Nucleus accumbens (tissue), 56 donors: ENCODE data around the gene EXOC4.

ENCODE experiments used
- DNase-seq, 56 donors: peaks; one replicate each; lab custom pipeline; 2025; lab: John Stamatoyannopoulos, UW

Gene EXOC4

DNA sequence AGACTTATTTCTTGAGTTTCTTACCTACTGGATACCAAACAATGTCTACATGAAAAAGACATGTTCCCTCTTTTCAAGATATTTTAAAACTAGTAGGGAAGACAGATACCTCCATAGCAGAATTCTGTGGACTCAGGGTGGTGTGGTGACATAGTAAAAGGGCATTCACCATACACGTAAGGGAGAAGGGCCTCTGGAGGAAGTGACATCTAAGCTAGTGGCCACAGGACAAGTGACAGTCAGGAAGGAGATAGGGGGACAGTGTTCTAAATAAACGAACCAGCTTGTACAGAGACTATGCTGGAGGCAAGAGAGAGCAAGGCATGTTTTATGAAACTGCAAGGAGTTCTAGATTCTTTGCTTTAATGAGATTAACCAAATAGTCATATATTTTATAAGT, 552.5 kb downstream of the EXOC4 start:
- DNase-seq, result no peak

DNA sequence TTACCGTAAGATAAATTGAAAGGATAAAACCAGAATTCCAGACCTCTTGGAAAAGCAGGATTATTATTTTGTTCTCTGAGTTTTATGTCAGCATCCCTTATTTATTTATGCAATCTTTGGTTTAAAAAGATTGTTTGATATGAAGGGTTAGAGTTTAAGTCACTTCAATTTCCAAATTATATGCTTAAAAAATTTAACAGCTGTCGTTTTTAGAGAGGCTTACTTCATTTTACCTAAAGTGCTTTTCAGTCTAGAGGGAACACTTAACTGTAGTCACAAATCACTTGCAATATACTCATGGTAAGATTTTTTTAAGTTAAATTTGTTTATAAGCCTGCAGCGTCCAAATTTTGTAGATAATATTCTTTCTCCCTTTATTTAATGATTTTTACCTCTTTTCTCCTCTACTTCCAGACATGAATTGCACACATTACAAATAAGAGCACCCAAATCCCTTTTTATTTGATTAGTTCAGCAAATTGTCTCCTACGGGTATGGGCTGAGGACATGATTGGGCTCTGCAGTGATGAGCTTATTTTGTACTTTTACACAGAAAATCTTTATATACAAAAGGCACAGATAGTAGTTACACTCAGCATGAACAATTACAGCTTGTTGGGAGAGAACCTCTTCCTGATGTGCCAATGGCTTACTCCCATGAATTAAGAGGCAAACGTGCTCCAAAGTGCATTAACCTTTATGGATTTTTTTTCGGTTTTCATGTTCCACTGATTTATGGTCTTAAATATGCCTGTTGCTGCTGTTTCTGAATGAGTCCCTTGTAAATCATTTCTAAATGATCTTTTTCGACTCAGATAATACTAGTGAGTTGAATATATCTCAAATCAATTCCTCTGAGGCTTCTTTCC, 555.0 kb downstream of the EXOC4 start:
- DNase-seq, result no peak

DNA sequence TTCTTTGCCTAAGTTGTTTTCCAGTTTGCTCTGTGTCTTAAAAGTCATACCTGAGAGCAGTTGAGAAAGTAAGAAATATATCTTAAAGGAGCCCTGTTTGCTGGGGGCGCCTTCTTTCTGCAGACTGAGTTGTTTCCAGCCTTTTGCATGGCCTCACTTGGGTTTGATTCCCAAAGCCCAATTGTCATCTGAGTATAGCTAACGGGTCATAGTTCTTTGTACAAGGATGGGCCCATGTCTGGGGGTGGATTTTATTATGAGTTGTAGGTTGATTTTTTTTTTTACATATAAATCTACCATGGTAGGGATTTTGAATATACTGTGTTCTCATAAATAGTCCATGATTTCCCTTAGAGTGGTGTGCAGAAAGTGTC, 555.6 kb downstream of the EXOC4 start:
- no peak for DNase-seq

DNA sequence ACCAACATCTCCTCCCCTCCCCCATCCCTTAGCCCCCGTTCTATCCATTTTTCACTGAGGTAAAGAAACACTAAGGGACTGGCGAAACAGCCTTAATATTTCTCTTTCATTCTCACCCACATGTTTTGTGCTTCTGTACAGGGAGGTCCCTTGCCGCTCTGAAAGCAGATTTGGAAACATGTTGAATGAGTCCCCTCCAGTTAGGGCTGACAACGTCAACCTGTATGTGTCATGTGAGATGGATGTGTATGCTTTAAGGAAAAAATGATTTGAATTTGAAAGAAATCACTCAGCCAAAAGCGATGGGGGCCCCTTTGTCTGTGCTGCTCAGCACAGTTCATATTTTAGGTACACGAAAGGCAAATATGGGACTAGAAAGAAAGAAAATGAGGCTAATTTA, 560.0 kb downstream of the EXOC4 start:
- DNase-seq, result no peak

DNA sequence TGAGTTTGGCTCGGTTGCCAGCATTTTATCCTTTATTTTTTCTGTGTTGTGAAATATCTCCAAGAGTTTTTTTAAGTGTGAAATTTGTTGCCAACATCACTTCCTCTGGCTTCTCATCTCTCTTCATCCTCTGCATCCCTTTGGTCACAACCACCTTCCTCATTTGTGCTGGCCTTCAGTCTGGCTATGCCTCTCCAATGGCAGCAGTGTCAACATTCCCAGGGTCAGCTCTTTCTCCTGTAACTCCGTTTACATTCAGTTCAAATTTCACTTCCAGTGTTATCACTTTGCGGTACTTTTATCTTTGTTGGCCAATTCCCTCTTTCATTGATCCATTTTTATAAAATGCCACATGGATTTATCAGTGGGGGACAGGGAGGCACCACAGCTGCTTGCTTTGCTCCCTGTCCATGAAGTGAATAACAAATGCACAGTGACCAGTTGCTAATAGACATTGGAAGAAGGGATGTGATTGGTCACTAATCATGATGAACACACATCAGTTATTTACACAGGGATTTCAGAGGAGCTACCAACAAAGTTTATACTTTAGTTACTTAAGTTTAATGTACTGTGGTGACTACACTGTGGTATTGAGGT, 562.8 kb downstream of the EXOC4 start:
- no peak for DNase-seq

DNA sequence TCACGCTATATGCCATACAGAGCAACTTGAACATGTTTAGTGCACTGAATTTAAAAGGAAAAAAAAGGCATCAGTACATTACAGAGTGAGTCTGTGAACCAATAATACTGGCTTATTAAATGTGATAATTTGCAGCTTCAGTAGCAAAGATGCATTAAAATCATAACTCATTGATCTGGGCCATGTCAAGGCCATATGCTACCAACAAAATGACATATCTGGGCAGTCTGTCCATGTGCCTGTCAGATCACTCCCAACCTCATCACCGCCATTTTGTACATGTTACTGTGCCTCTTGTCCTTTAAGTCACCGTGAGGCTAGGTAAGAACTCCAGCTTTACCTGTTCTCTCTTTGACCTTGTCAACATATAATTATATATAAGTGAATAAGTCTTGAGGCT, 566.8 kb downstream of the EXOC4 start:
- no peak for DNase-seq

DNA sequence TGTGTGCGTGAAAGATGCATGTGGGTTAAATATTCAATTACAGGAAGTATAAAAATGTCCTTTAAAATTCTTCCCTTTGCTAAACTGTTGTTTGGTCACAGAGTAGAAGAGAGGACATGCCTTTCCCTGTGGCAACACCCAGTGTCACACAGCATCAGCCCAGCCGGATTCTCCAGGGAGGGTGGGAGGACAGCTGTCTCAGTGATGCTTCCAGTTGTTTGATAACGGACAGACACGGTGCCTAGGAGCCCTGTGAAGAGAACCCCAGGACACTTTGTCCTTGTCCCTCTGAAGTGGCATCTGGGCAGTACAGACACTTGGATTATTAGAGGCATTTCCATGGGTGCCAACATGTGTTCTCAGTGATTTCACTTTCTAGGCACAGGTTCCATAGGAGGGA, 567.7 kb downstream of the EXOC4 start:
- no peak for DNase-seq

DNA sequence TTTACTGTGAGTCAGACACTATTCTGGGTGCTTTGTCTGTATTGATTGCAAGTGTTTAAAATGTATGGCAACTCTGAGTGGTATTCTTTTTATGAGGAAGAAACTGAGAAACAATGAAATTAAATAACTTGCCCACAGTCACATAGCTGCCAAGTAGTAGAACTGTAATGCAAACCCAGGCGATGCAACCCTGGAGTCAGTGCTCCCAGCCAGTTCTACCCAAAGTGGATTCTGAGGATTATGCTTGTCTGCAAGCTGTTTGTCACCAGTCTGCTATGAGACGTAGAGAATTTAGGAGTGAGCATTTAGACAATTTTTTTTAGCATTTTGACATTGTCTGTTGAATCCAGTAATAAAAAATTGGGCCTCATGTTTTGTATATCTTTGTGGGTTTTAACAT, 568.3 kb downstream of the EXOC4 start:
- DNase-seq, result no peak

DNA sequence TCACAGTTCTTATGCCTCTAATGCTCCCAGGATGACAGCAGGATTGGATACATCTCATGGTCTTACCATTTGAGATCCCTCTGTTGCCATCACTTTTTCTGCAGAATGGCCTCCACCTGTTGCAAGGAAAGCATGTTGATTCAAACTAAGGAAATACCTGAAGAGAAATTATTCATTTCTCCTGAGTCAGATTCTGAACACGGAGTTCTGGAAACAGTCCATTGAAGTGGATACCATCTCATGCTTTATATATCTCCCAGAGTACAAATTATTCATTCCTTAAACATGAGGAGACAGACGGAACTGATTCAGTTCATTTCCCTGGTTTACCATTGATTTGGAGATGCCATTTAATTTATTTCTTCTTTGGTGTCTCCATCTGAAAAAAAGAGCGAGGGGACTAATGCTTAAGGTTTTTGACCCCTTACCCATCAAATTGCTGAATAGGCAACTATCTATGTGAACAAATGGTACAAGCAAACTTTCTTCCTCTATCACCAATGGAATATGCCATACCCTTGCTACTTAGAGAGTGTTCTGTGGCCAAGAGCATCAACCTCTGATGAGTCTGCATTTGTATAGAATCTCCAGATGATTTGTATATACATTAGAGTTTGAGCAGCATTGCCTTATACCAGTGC, 569.2 kb downstream of the EXOC4 start:
- DNase-seq, result no peak

DNA sequence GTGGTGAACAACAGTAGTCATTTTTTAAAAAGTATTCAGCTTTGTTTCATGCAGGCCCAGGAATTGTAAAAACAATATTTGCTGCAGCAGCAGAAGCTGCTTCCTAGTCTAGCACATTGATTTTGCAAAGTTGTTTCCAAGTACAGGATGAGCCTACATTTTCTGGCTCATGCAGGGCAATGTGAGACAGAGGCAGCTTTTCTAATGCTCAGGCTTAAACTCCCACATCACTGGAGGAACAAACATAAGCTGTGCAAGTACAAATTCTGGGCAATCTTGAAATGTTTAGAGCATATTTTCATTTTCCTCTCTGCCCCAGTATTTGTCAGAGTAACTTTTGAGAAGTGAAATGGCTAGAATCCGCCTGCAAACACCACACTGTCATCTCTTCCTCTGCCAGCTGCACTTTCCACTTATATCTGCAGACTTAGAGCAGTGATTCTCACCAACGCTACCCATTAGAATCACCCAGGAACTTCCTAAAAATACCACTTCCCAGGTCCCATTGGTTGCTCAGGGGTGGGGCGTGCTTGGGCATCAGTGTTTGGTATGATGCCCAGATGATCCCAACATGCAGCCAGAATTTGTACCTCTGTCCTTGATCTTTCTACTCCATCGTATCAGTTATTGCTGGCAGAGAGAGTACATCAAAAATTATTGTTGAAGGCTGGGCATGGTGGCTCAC, 570.1 kb downstream of the EXOC4 start:
- DNase-seq, result peak in 1 of 56 donors; percentile 8

DNA sequence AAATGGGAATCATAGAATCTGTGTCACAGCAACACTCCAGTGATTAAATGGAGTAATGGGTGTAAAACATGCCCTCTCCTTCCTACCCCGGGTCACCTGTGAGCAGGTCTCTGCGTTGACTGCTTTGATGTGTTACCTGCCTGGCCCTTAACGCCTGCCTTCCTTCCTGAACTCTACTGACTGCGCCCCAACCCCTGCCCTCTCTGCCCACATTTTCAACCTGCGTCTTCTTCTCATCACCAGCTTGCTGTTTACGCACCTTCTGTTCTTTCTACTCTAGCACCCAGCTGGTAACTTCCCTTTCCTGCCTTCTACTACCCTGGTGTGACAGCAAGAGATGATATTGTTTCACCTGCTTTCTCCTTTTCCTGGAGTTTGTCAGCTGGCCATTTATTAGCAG, 571.3 kb downstream of the EXOC4 start:
- DNase-seq, result no peak

DNA sequence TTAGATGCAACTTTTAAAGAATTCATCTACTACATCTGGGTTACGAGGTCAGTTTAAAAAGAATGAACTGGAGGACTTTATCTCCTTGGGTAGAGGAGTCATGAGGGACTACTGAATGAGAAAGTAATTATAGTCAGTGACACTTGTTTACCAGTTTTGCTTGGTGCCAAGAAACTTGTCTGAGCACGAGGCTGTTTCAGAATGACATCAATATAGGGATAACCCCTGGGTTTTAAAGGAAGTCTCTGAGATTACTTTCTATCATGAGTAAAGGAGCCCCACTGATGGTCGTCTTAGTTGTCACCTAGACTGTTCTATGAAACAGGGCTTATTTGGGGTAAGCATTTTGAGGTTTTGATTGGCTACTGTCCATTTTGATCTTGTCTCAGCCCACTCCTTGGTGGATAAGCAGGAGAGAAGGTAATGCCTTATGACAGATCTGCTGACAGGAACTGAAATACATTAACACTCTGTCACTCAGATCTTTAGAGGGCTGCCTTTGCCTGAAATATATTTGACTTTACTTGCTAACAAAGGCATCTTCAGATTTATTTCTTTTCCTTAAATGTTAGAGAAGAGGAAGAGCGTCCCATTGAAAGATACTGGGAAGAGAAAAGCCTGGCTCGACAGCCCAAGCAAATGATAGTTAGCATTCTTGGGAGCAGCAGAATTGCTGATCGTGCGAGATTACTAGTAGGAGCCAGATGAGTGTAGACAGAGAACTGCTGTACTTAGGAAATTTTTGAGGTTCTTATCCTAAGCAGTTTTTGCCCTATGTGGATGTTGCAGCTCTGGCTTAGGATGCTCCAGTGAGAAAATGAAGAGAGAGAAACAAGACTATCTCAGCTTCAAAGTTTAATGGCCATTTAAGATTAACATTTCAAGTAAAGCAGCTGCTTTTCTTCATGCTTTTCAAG, 575.1 kb downstream of the EXOC4 start:
- no peak for DNase-seq

DNA sequence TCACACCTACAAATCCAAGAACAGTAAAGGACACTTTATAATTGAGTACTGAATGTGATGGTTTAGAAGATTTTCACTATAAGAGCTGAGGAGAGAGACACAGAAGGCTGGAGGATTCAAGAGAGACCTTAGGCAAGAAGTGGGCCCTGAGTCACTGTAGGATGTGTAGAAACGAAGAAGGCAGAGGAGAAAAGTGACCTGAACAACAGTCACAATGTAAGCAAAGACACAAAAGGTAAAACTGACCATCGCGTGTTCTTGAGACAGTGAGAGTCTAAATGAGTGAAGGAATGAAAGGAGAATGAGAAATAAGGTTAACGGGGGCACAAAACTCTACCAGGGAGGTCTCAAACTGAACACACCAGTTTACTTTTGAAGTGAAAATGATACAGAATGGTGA, 576.0 kb downstream of the EXOC4 start:
- DNase-seq, result no peak

DNA sequence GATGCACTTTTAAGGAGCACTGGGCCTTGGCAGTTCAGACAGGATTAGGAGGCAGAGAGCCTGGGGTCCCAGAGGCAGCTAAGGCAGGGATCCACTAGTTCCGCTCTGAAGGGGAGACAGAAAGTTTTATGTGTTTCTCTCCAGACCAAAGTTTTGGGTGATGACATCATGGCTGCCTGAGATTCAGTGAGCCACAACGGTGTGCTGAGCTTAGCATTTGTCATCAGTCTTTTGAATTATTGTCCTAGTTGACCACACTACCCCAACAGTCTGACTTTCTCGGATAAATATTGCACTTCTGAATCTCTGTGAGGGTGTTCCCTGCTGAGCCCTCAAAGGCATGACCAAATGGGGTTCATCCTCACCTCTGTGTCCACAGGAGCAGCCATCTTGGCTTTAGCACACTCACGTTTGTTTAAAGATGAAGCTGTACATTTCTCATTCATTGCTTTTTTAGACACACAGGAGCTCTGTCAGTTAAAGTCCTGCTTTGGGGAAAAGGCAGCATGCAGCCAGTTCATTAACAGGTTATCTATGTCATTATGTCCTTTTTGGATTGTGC, 576.5 kb downstream of the EXOC4 start:
- DNase-seq, result no peak

DNA sequence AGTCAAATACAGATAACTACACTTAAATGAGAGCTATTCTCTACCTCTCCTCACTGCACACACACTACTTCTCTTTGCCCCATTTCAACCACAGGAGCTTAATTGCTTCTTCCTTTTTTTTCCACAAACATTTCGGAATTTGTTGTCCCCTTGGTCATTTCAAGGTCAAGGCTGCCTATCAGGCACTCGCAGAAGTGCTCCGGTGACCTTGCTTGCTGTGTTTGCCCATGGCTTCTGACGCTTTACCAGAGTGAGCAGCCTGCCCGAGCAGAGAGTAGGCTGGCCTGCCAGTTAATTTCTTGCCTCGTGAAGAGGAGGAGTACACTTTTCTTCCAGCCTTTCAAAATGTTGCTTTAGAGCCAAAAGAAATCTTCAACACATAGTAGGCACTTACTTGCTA, 577.2 kb downstream of the EXOC4 start:
- DNase-seq, result no peak

DNA sequence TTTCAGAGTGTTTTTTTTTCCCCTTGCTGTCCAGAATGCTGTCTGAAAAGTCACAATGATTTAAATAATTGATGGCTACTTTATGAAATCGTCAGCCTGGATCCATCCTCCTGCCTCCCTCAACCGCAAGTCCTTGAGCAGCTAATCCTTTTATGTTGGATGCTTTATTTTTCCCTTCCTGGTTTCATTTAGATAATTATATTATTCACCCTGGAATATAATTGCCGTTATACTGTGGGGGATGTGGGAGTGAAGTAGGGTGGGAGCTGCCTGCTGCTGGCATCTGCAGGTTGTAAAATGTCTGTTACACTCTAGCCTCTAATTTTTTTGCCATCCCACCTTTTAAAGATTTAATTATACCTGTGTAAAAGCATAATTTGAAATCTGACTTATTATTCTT, 583.8 kb downstream of the EXOC4 start:
- peak in 5 of 56 donors; percentile 12 to 32 (median 14) for DNase-seq

DNA sequence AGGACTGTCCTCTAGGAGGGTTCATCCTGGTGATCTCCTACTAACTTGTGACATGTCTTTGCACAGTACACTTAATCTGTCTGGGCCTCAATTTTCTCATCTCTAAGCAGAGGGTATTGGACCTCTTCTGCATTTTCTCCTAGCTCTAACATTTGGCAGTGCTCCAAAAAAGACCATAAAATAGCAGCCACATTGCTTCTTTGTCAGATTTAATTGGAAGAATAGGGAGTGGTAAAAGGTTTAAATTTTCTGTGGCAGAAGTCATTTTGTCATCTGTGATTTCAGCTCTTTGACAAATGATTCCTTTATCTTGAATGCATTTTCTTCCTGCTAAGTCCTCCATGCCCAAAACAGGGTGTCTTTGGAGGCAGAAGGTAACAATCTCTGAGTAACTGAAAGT, 584.3 kb downstream of the EXOC4 start:
- no peak for DNase-seq

DNA sequence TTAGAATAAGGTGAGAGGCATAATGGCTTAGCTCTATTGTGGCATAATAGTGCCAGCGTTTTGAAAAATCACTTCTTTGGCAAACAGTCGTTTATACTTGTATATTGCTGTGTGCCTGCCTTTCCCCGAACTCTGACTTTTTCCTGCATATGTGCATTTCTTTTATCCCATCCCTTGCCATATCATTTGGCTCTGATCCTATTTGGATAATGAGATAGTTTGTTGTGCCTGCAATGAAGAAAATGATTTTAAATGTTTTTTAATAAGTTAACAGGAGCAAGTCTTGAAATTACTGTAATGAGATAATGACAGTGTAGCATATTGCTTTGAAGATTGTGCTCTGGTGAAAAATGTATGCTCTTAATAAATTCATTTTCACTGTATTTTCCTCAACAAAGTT, 586.2 kb downstream of the EXOC4 start:
- no peak for DNase-seq

DNA sequence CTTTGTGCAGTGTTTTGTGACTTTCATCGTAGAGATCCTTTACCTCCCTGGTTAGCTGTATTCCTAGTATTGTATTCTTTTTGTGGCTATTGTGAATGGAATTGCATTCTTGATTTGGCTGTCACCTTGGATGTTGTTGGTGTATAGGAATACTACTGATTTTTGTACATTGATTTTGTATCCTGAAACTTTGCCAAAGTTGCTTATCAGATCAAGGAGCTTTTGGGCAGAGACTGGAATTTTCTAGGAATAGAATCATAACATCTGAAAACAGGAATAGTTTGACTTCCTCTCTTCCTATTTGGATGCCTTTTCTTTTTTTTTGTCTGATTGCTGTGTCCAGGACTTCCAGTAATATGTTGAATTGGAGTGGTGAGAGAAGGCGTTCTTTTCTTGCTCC, 590.5 kb downstream of the EXOC4 start:
- no peak for DNase-seq

DNA sequence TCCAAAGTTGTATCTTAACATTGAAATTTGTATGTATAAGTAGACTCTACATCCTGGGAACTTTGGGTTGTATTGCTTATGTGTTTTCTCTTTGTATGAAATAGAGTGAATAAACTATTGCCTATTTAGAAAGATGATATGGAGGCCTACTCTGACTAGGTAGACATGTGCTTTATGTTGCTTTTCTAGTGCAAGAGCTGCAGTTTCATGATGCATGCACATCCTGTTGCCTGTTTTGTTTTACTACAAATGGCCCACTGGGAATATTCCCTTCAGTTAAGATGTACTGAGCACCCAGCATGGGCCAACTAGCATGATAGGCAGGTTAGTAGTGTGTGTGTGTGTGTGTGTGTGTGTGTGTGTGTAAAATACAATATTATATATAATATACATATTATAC, 592.1 kb downstream of the EXOC4 start:
- DNase-seq, result no peak
